IMR-90 (cell line): ENCODE results near the gene IQGAP2. TPM values are rescaled to one million over a fixed set of nuclear protein-coding genes. Genes with fewer than 3 reads are reported as not detected.

Experiments used
- ATAC-seq: fragments of 200-7000 bp; cut with Tn5 transposase; 2 replicates; pipeline ENCODE4 v1.9.1; 2020; ENCODE audit warnings: low read depth, mild to moderate bottlenecking, moderate library complexity
- BruUV-seq: library from RNA; stranded (reverse); fragments of 400-500 nt; replicated peaks from 2 replicates; lab custom pipeline; 2021; lab: Mats Ljungman, UMichigan
- CTCF ChIA-PET: fragments of 300-600 bp; formaldehyde crosslinking; extraction: SDS; loops from one replicate; lab custom pipeline; 2021; ENCODE audit warnings: antibody characterized with exemption; lab: Yijun Ruan, JAX
- POLR2A ChIA-PET: fragments of 300-600 bp; sonication (Branson Sonifier 250); formaldehyde crosslinking; loops from one replicate; lab custom pipeline; 2022; ENCODE audit warnings: antibody characterized with exemption; ENCODE audit not compliant: unreplicated experiment; lab: Charles Lee
- DNase-seq: peaks from one replicate; pipeline ENCODE4 v3.0.0; 2013
- H2AFZ ChIP-seq: replicated peaks from 2 replicates; pipeline ENCODE3; 2013; ENCODE audit warnings: low read length, mild to moderate bottlenecking; ENCODE audit not compliant: poor library complexity
- H2AK5ac ChIP-seq: 2 replicates; pipeline ENCODE4 v1.6.1; 2013; ENCODE audit warnings: low read depth, low read length, inconsistent platforms
- H2AK9ac ChIP-seq: replicated peaks from 2 replicates; pipeline ENCODE3; 2013; ENCODE audit warnings: mild to moderate bottlenecking, low read depth, low read length, moderate library complexity; ENCODE audit not compliant: poor library complexity
- H2BK120ac ChIP-seq: 2 replicates; pipeline ENCODE4 v1.6.1; 2013; ENCODE audit warnings: low read depth, low read length, inconsistent platforms
- H2BK15ac ChIP-seq: 3 replicates; pipeline ENCODE4 v1.6.1; 2013; ENCODE audit warnings: low read depth, low read length, inconsistent platforms
- H2BK20ac ChIP-seq: 2 replicates; pipeline ENCODE4 v1.6.1; 2013; ENCODE audit warnings: low read depth, mild to moderate bottlenecking, inconsistent platforms, low read length, moderate library complexity
- H2BK5ac ChIP-seq: 2 replicates; pipeline ENCODE4 v1.6.1; 2013; ENCODE audit warnings: mild to moderate bottlenecking, low read depth, low read length, inconsistent platforms; ENCODE audit not compliant: poor library complexity, severe bottlenecking
- H3K14ac ChIP-seq: replicated peaks from 2 replicates; pipeline ENCODE4 v1.6.1; 2013; ENCODE audit warnings: low read depth, low read length, inconsistent platforms
- H3K18ac ChIP-seq: 2 replicates; pipeline ENCODE4 v1.6.1; 2013; ENCODE audit warnings: low read depth, low read length, control low read depth
- H3K23ac ChIP-seq: 2 replicates; pipeline ENCODE4 v1.6.1; 2013; ENCODE audit warnings: low read depth, low read length, inconsistent platforms
- H3K27ac ChIP-seq: 2 replicates; pipeline ENCODE4 v1.5.1; 2013; ENCODE audit warnings: mild to moderate bottlenecking, control low read depth, low read length; ENCODE audit not compliant: insufficient read depth
- H3K27me3 ChIP-seq: 2 replicates; pipeline ENCODE4 v1.6.1; 2013; ENCODE audit warnings: low read length; ENCODE audit not compliant: control insufficient read depth, insufficient read depth
- H3K36me3 ChIP-seq: 2 replicates; pipeline ENCODE4 v1.6.1; 2013; ENCODE audit warnings: low read length, mixed read lengths; ENCODE audit not compliant: control insufficient read depth, insufficient read depth
- H3K4ac ChIP-seq: 2 replicates; pipeline ENCODE4 v1.6.1; 2013; ENCODE audit warnings: low read depth, low read length, inconsistent platforms
- H3K4me1 ChIP-seq: 2 replicates; pipeline ENCODE4 v1.6.1; 2013; ENCODE audit warnings: low read length, mixed read lengths; ENCODE audit not compliant: control insufficient read depth, insufficient read depth
- H3K4me2 ChIP-seq: 2 replicates; pipeline ENCODE4 v1.6.1; 2013; ENCODE audit warnings: low read depth, mild to moderate bottlenecking, control low read depth, low read length, moderate library complexity
- H3K4me3 ChIP-seq: 2 replicates; pipeline ENCODE4 v1.5.1; 2013; ENCODE audit warnings: low read depth, mild to moderate bottlenecking, control low read depth, low read length, moderate library complexity; ENCODE audit not compliant: insufficient read depth
- H3K56ac ChIP-seq: 2 replicates; pipeline ENCODE4 v1.6.1; 2013; ENCODE audit warnings: low read length, inconsistent platforms; ENCODE audit not compliant: insufficient read depth; ENCODE audit errors: extremely low read depth
- H3K79me1 ChIP-seq, 2 experiments: 2 replicates each; pipeline ENCODE4 v1.6.1; 2013; ENCODE audit warnings: low read length in 2 of 2, inconsistent platforms in 1 of 2, low read depth in 1 of 2
- H3K9ac ChIP-seq: 2 replicates; pipeline ENCODE4 v1.6.1; 2013; ENCODE audit warnings: low read depth, low read length, control low read depth
- H3K9me1 ChIP-seq: 2 replicates; pipeline ENCODE4 v1.6.1; 2013; ENCODE audit warnings: low read length, inconsistent platforms; ENCODE audit not compliant: insufficient read depth
- H3K9me3 ChIP-seq: 2 replicates; pipeline ENCODE4 v1.6.1; 2013; ENCODE audit warnings: low read length; ENCODE audit not compliant: control insufficient read depth, insufficient read depth
- H4K20me1 ChIP-seq: 2 replicates; pipeline ENCODE4 v1.6.1; 2013; ENCODE audit warnings: low read length, inconsistent platforms; ENCODE audit not compliant: insufficient read depth
- H4K5ac ChIP-seq: 2 replicates; pipeline ENCODE4 v1.6.1; 2013; ENCODE audit warnings: mild to moderate bottlenecking, low read depth, low read length, control low read depth
- H4K8ac ChIP-seq, 2 experiments: 2 replicates each; pipeline ENCODE4 v1.6.1; 2013; ENCODE audit warnings: low read depth in 2 of 2, low read length in 2 of 2, control low read depth in 1 of 2, inconsistent platforms in 1 of 2
- H4K91ac ChIP-seq: 2 replicates; pipeline ENCODE4 v1.6.1; 2013; ENCODE audit warnings: low read depth, low read length, inconsistent platforms; ENCODE audit not compliant: insufficient read depth
- CEBPB ChIP-seq: IDR thresholded peaks from 2 replicates; pipeline ENCODE4 v1.6.1; 2012; ENCODE audit warnings: low read depth, low read length, improper control_type of control experiment
- CHD1 ChIP-seq: IDR thresholded peaks from 2 replicates; pipeline ENCODE4 v1.6.1; 2012; ENCODE audit warnings: low read depth, low read length, improper control_type of control experiment
- FOS ChIP-seq: fragments of 150-350 bp; IDR thresholded peaks from 2 replicates; pipeline ENCODE4 v1.6.1; 2016; ENCODE audit warnings: low read depth, low read length
- MAFK ChIP-seq: IDR thresholded peaks from 2 replicates; pipeline ENCODE4 v1.6.1; 2012; ENCODE audit warnings: low read depth, low read length, improper control_type of control experiment
- MAZ ChIP-seq: IDR thresholded peaks from 2 replicates; pipeline ENCODE4 v1.6.1; 2012; ENCODE audit warnings: low read depth, mild to moderate bottlenecking, low read length, improper control_type of control experiment, moderate library complexity, borderline replicate concordance
- RAD21 ChIP-seq: IDR thresholded peaks from 2 replicates; pipeline ENCODE4 v1.6.1; 2012; ENCODE audit warnings: low read length, improper control_type of control experiment
- RFX5 ChIP-seq: IDR thresholded peaks from 2 replicates; pipeline ENCODE4 v1.8.0; 2012; ENCODE audit warnings: low read depth, mild to moderate bottlenecking, low read length, moderate library complexity
- SMC3 ChIP-seq: fragments of 150-350 bp; IDR thresholded peaks from 2 replicates; pipeline ENCODE4 v1.6.1; 2016; ENCODE audit warnings: low read depth, mild to moderate bottlenecking, antibody characterized with exemption, low read length, moderate library complexity
- WGBS, 2 experiments: methylation state at CpG; one replicate each; pipeline versions ENCODE4 v1.1.5 to v1.1.7; 2013; ENCODE audit warnings: missing lambda C conversion rate in 2 of 2; ENCODE audit not compliant: insufficient read length in 1 of 2; ENCODE audit errors: extremely low coverage in 2 of 2; 5-methylcytosine and 5-hydroxymethylcytosine counted together
- dilution Hi-C: fragments of 300-500 bp; cut with HindIII; formaldehyde crosslinking; loops from one replicate; pipeline ENCODE4 v1.14.3; 2018; ENCODE audit warnings: low sequenced_read_pairs; ENCODE audit not compliant: unreplicated experiment
- in situ Hi-C: fragments of 300-500 bp; cut with MboI; formaldehyde crosslinking; loops from 3 replicates; pipeline ENCODE4 v1.14.3; 2019; ENCODE audit warnings: low sequenced_read_pairs, inconsistent platforms, mixed read lengths
- intact Hi-C: fragments of 100-400 bp; cut with micrococcal nuclease; formaldehyde crosslinking; loops from 2 replicates; pipeline ENCODE4 v1.10.0; 2022
- polyA plus RNA-seq, 3 experiments: library from polyadenylated mRNA; depleted of rRNA; stranded (reverse); fragments of >200 nt; gene quantifications; 2 replicates each; pipeline ENCODE4 v1.2.3, GENCODE V29; 2012; ENCODE audit warnings: low replicate concordance in 1 of 3
- total RNA-seq: library from RNA; depleted of rRNA; stranded (reverse); fragments of >200 nt; gene quantifications from 2 replicates; pipeline ENCODE4 v1.2.3, GENCODE V29; 2012
- TF ChIP-seq, protein P1 (sequence below): conservative IDR thresholded peaks from 2 replicates; pipeline ENCODE4 v1.5.1; 2012; ENCODE audit warnings: mild to moderate bottlenecking, low read depth, low read length, improper control_type of control experiment

Gene IQGAP2
- total and polyA plus RNA-seq, 2 of the 4 experiments (the other 2 are of a cell fraction), result 0.21 to 0.36 TPM

DNA sequence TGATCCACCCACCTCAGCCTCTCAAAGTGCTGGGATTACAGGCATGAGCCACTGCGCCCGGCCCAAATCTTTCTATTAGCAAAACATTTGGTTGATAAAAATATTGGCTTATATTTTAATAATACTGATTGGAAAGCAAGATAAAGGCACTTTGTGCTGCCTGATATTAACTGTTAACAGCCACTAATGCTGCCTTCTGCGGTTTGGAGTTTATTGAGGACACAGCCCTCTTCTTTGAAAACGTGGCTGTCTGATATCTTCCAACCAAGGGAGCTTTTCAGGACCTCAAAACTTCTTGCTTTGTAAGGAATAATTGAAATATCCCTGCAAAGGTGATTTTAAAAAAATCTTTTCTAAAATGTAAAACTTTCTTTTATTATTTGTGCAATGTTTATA is 94.0 kb downstream of the IQGAP2 start:
- no peaks in the 10 kb centered on the region for H3K79me1 ChIP-seq
- no peak overlapping the region for H3K18ac ChIP-seq
- no peak overlapping the region for H4K5ac ChIP-seq
- H3K4ac ChIP-seq, result no peak overlapping the region
- no peaks in the 10 kb centered on the region for H3K9me1 ChIP-seq
- no peaks in the 10 kb centered on the region for H3K36me3 ChIP-seq
- no peak overlapping the region for H2BK15ac ChIP-seq
- H4K20me1 ChIP-seq, result no peaks in the 10 kb centered on the region
- no peaks in the 10 kb centered on the region for H3K9me3 ChIP-seq
- no peak overlapping the region for H4K91ac ChIP-seq
- H3K14ac ChIP-seq, result no peak overlapping the region
- H3K4me2 ChIP-seq, result no peak overlapping the region
- H3K23ac ChIP-seq, result no peak overlapping the region
- no peak overlapping the region for H2BK5ac ChIP-seq
- DNase-seq (no peak), ATAC-seq (no peak)
- H2AK9ac ChIP-seq, result no peak overlapping the region
- no peak overlapping the region for H3K4me3 ChIP-seq
- no peak overlapping the region for H3K9ac ChIP-seq
- H4K8ac ChIP-seq, result no peak overlapping the region
- H2AK5ac ChIP-seq, result no peak overlapping the region
- H3K4me1 ChIP-seq, result no peaks in the 10 kb centered on the region
- H2BK120ac ChIP-seq, result no peak overlapping the region
- H2BK20ac ChIP-seq, result no peak overlapping the region
- H3K27ac ChIP-seq, result no peak overlapping the region
- no peak overlapping the region for H3K56ac ChIP-seq
- intact Hi-C loops (no loop called here), dilution Hi-C loops (no loop called here), in situ Hi-C loops (no loop called here)
- 60% methylated on average over 1 of the region's 4 CpGs; no CpG with 5 or more reads in 1 of the 2 experiments for WGBS, 2 experiments
- BruUV-seq, result no TSS peak
- no peak overlapping the region for H2AFZ ChIP-seq
- POLR2A ChIA-PET, result no interaction called here
- CTCF ChIA-PET, result interaction anchor here (0.6 kb wide), 1 partner anchor 508 kb away, joined by 3 read pairs; no protein-coding TSS in a partner anchor
- H3K27me3 ChIP-seq, result no peaks in the 10 kb centered on the region; the same call in none of the 2 replicates
- no peak for TF ChIP-seq MAFK
- no peak for TF ChIP-seq CHD1
- TF ChIP-seq RFX5, result no peak
- TF ChIP-seq FOS, result no peak
- TF ChIP-seq CEBPB, result no peak
- TF ChIP-seq SMC3, result no peak
- TF ChIP-seq MAZ, result no peak
- TF ChIP-seq, protein P1, sequence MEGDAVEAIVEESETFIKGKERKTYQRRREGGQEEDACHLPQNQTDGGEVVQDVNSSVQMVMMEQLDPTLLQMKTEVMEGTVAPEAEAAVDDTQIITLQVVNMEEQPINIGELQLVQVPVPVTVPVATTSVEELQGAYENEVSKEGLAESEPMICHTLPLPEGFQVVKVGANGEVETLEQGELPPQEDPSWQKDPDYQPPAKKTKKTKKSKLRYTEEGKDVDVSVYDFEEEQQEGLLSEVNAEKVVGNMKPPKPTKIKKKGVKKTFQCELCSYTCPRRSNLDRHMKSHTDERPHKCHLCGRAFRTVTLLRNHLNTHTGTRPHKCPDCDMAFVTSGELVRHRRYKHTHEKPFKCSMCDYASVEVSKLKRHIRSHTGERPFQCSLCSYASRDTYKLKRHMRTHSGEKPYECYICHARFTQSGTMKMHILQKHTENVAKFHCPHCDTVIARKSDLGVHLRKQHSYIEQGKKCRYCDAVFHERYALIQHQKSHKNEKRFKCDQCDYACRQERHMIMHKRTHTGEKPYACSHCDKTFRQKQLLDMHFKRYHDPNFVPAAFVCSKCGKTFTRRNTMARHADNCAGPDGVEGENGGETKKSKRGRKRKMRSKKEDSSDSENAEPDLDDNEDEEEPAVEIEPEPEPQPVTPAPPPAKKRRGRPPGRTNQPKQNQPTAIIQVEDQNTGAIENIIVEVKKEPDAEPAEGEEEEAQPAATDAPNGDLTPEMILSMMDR, result no peak
- no peak for TF ChIP-seq RAD21
